HCT116 (cell line): ENCODE measurements around the gene ERBB4. TPM values are rescaled to one million over a fixed set of nuclear protein-coding genes. Genes with fewer than 3 reads are reported as not detected.

ENCODE experiments used
- ATAC-seq: fragments of 200-7000 bp; cut with Tn5 transposase; 2 replicates; pipeline ENCODE4 v1.9.1; 2020; ENCODE audit warnings: mild to moderate bottlenecking, moderate library complexity
- BruUV-seq: library from RNA; stranded (reverse); fragments of 400-500 nt; replicated peaks from 2 replicates; lab custom pipeline; 2021; lab: Mats Ljungman, UMichigan
- CTCF ChIA-PET: fragments of 300-600 bp; sonication (Branson Sonifier 250); formaldehyde crosslinking; loops from one replicate; lab custom pipeline; 2021; ENCODE audit warnings: antibody characterized with exemption; lab: Charles Lee
- POLR2A ChIA-PET: fragments of 300-600, 350-600 bp; sonication (Branson Sonifier 250); formaldehyde crosslinking; loops from one replicate; lab custom pipeline; 2021; ENCODE audit warnings: antibody characterized with exemption; lab: Charles Lee
- RAD21 ChIA-PET, 2 experiments: fragments of 300-600 bp; sonication (Branson Sonifier 250); formaldehyde crosslinking; loops; one replicate each; lab custom pipeline; 2023; ENCODE audit warnings: low total read pairs in 2 of 2; ENCODE audit not compliant: uncharacterized antibody in 2 of 2, unreplicated experiment in 2 of 2, low non-redundant PET in 1 of 2; lab: Charles Lee
- DNase-seq: peaks from one replicate; pipeline ENCODE4 v3.0.0-alpha.2; 2010; ENCODE audit warnings: low read depth, low spot score
- H2AFZ ChIP-seq: fragments of 200-600 bp; shearing (Covaris generic), sonication (generic); 2 replicates; pipeline ENCODE4 v1.6.1; 2017; ENCODE audit warnings: low read depth, mixed run types, mixed read lengths, antibody characterized with exemption, low read length; ENCODE audit not compliant: poor library complexity, severe bottlenecking
- H3K27ac ChIP-seq: 2 replicates; pipeline ENCODE4 v1.5.1; 2012; ENCODE audit warnings: low read depth, low read length
- H3K27me3 ChIP-seq: fragments of 200-600 bp; sonication (generic); 2 replicates; pipeline ENCODE4 v1.6.1; 2016; ENCODE audit warnings: mixed run types, low read length, mixed read lengths; ENCODE audit not compliant: insufficient read depth
- H3K36me3 ChIP-seq, 2 experiments: fragments of 200-500 bp in 1 of 2; fragments of 200-600 bp in 1 of 2; sonication (Bioruptor generic) in 1 of 2; sonication (generic) in 1 of 2; 2 replicates each; pipeline versions ENCODE4 v1.5.1 to v1.6.1; 2014 to 2016; ENCODE audit warnings: low read length in 2 of 2, inconsistent platforms in 1 of 2, mixed read lengths in 1 of 2, mixed run types in 1 of 2; ENCODE audit not compliant: insufficient read depth in 2 of 2, control insufficient read depth in 1 of 2
- H3K4me1 ChIP-seq, 2 experiments: fragments of 200-600 bp in 1 of 2; sonication (generic) in 1 of 2; 2 replicates each; pipeline versions ENCODE4 v1.5.1 to v1.6.1; 2012 to 2017; ENCODE audit warnings: low read length in 2 of 2, inconsistent platforms in 1 of 2, mild to moderate bottlenecking in 1 of 2, mixed read lengths in 1 of 2, mixed run types in 1 of 2, moderate library complexity in 1 of 2; ENCODE audit not compliant: insufficient read depth in 2 of 2, control insufficient read depth in 1 of 2
- H3K4me2 ChIP-seq: fragments of 200-600 bp; sonication (generic); 2 replicates; pipeline ENCODE4 v1.6.1; 2017; ENCODE audit warnings: mixed run types, low read length, mixed read lengths
- H3K4me3 ChIP-seq, 2 experiments: fragments of 200-600 bp in 1 of 2; sonication (generic) in 1 of 2; replicated peaks in 1 of 2; 2 replicates each; pipeline ENCODE4 v1.5.1; 2011 to 2016; ENCODE audit warnings: low read length in 2 of 2, control low read depth in 1 of 2, low read depth in 1 of 2, mild to moderate bottlenecking in 1 of 2, mixed read lengths in 1 of 2, mixed run types in 1 of 2
- H3K79me2 ChIP-seq: fragments of 200-600 bp; sonication (generic); 2 replicates; pipeline ENCODE4 v1.6.1; 2017; ENCODE audit warnings: mild to moderate bottlenecking, mixed run types, low read length, moderate library complexity, mixed read lengths; ENCODE audit not compliant: insufficient read depth
- H3K9ac ChIP-seq: fragments of 200-600 bp; sonication (generic); 2 replicates; pipeline ENCODE4 v1.6.1; 2016; ENCODE audit warnings: low read length, mixed read lengths
- H3K9me2 ChIP-seq: fragments of 200-600 bp; sonication (generic), shearing (Covaris generic); 2 replicates; pipeline ENCODE4 v1.6.1; 2017; ENCODE audit warnings: mixed run types, mild to moderate bottlenecking, moderate library complexity; ENCODE audit not compliant: insufficient read depth
- H3K9me3 ChIP-seq, 2 experiments: fragments of 200-500 bp in 1 of 2; fragments of 200-600 bp in 1 of 2; sonication (Bioruptor generic) in 1 of 2; sonication (generic) in 1 of 2; 2 replicates each; pipeline ENCODE4 v1.6.1; 2014 to 2017; ENCODE audit warnings: low read length in 2 of 2, mixed read lengths in 2 of 2, inconsistent platforms in 1 of 2, low read depth in 1 of 2, mild to moderate bottlenecking in 1 of 2, mixed run types in 1 of 2, moderate library complexity in 1 of 2; ENCODE audit not compliant: control insufficient read depth in 1 of 2, insufficient read depth in 1 of 2
- H4K20me1 ChIP-seq: fragments of 200-600 bp; sonication (generic), shearing (Covaris generic); 2 replicates; pipeline ENCODE4 v1.6.1; 2017; ENCODE audit warnings: mixed run types, mild to moderate bottlenecking, moderate library complexity; ENCODE audit not compliant: insufficient read depth
- ATF3 ChIP-seq: IDR thresholded peaks from 2 replicates; pipeline ENCODE4 v1.6.1; 2012
- CEBPB ChIP-seq: IDR thresholded peaks from 2 replicates; pipeline ENCODE4 v1.6.1; 2012; ENCODE audit warnings: low read depth
- EZH2phosphoT487 ChIP-seq: fragments of 200-600 bp; IDR thresholded peaks from 2 replicates; pipeline ENCODE4 v1.6.1; 2018; ENCODE audit warnings: antibody characterized with exemption, borderline replicate concordance
- POLR2AphosphoS5 ChIP-seq: IDR thresholded peaks from 2 replicates; pipeline ENCODE4 v1.6.1; 2011; ENCODE audit warnings: mild to moderate bottlenecking, low read depth, low read length, moderate library complexity
- RAD21 ChIP-seq: IDR thresholded peaks from 2 replicates; pipeline ENCODE4 v1.6.1; 2012; ENCODE audit warnings: low read depth, mild to moderate bottlenecking
- REST ChIP-seq: IDR thresholded peaks from 2 replicates; pipeline ENCODE4 v1.6.1; 2012; ENCODE audit warnings: low read depth
- SRF ChIP-seq: IDR thresholded peaks from 2 replicates; pipeline ENCODE4 v1.6.1; 2012; ENCODE audit warnings: low read depth
- YY1 ChIP-seq: IDR thresholded peaks from 2 replicates; pipeline ENCODE4 v1.6.1; 2011; ENCODE audit warnings: low read length, low read depth, moderate library complexity, mild to moderate bottlenecking; ENCODE audit not compliant: insufficient replicate concordance; ENCODE audit errors: extremely low read depth
- intact Hi-C: fragments of 100-400 bp; cut with micrococcal nuclease; formaldehyde crosslinking; loops from 2 replicates; pipeline ENCODE4 v1.10.0; 2022
- total RNA-seq: library from RNA; stranded (reverse); gene quantifications from one replicate; pipeline ENCODE4 v1.2.1, GENCODE V29; 2021; ENCODE audit not compliant: unreplicated experiment
- TF ChIP-seq, protein P1 (sequence below), 3 experiments: fragments of 200-600 bp in 1 of 3; sonication (generic) in 1 of 3; IDR thresholded peaks in 2 of 3; conservative IDR thresholded peaks in 1 of 3; 2 replicates each; pipeline ENCODE4 v1.5.1; 2012 to 2017; ENCODE audit warnings: low read depth in 2 of 3, low read length in 2 of 3, antibody characterized with exemption in 1 of 3, borderline replicate concordance in 1 of 3, control low read depth in 1 of 3, mild to moderate bottlenecking in 1 of 3, mixed read lengths in 1 of 3, mixed run types in 1 of 3, moderate library complexity in 1 of 3; ENCODE audit not compliant: insufficient read depth in 1 of 3

The ERBB4 gene
- total RNA-seq, 1 experiment from 2014 or later: 0.10 TPM

GRCh38 chr2:211503856-211504255, 1034.7 kb downstream of the ERBB4 start:
- RAD21 ChIA-PET: no interaction called here
- CTCF ChIA-PET: no interaction called here
- no peak overlapping the region for H3K9ac ChIP-seq
- H3K9me3 ChIP-seq: no peaks in the 10 kb centered on the region
- H3K4me1 ChIP-seq: no peaks in the 10 kb centered on the region
- H3K79me2 ChIP-seq: no peaks in the 10 kb centered on the region
- TF ChIP-seq, protein P1, sequence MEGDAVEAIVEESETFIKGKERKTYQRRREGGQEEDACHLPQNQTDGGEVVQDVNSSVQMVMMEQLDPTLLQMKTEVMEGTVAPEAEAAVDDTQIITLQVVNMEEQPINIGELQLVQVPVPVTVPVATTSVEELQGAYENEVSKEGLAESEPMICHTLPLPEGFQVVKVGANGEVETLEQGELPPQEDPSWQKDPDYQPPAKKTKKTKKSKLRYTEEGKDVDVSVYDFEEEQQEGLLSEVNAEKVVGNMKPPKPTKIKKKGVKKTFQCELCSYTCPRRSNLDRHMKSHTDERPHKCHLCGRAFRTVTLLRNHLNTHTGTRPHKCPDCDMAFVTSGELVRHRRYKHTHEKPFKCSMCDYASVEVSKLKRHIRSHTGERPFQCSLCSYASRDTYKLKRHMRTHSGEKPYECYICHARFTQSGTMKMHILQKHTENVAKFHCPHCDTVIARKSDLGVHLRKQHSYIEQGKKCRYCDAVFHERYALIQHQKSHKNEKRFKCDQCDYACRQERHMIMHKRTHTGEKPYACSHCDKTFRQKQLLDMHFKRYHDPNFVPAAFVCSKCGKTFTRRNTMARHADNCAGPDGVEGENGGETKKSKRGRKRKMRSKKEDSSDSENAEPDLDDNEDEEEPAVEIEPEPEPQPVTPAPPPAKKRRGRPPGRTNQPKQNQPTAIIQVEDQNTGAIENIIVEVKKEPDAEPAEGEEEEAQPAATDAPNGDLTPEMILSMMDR (IDR thresholded peaks at IDR 0.05 in 2 of 3, conservative IDR thresholded peaks at IDR 0.05 in 1 of 3; ENCODE audit: borderline replicate concordance in 1 of 3, insufficient read depth in 1 of 3, low read depth in 2 of 3, low read length in 2 of 3): peak in 2 of 3 experiments; percentile 55 to 64; a peak in 4 of 6 replicates
- TF ChIP-seq EZH2phosphoT487: no peak
- POLR2A ChIA-PET: no interaction called here
- H3K36me3 ChIP-seq: no peaks in the 10 kb centered on the region
- H4K20me1 ChIP-seq: no peaks in the 10 kb centered on the region
- H3K4me2 ChIP-seq: no peak overlapping the region
- no peaks in the 10 kb centered on the region for H3K9me2 ChIP-seq
- ATAC-seq (peak; percentile 57), DNase-seq (no peak)
- H3K27me3 ChIP-seq: no peaks in the 10 kb centered on the region
- intact Hi-C loops: no loop called here
- no peak overlapping the region for H2AFZ ChIP-seq
- no peak overlapping the region for H3K4me3 ChIP-seq
- no TSS peak for BruUV-seq
- no peak overlapping the region for H3K27ac ChIP-seq

DNA sequence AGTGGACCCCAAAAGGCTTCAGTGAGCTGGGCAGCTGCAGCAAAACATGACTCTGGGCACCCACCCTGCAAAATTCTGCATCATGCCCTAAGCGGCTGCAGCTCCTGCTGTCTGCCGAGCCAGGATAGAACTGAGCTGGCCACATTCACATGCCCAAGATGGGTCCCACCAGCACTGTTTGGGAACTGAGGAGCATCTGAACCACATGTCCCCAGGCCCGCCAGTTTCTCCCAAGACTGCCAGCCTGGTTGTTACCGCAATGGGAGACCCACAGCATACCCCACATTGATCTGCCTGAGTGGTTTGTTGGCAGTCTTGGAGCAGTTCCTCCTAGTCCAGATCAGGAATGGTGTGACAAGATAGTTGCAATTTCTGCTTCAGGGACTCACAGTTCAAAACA, 1035.4 kb downstream of the ERBB4 start:
- no peak overlapping the region for H2AFZ ChIP-seq
- ChIA-PET POLR2A (no interaction called here), CTCF (no interaction called here), RAD21 (no interaction called here)
- H3K4me1 ChIP-seq: no peaks in the 10 kb centered on the region
- ATAC-seq: no peak
- no peaks in the 10 kb centered on the region for H3K27me3 ChIP-seq
- H3K79me2 ChIP-seq: no peaks in the 10 kb centered on the region
- BruUV-seq: no TSS peak
- no peak overlapping the region for H3K9ac ChIP-seq
- no peaks in the 10 kb centered on the region for H4K20me1 ChIP-seq
- H3K36me3 ChIP-seq: no peaks in the 10 kb centered on the region
- H3K9me3 ChIP-seq: no peaks in the 10 kb centered on the region
- DNase-seq: no peak
- no peaks in the 10 kb centered on the region for H3K9me2 ChIP-seq
- intact Hi-C loops: no loop called here
- no peak overlapping the region for H3K4me3 ChIP-seq
- no peak overlapping the region for H3K27ac ChIP-seq
- H3K4me2 ChIP-seq: no peak overlapping the region
- TF ChIP-seq ATF3: no peak
- TF ChIP-seq REST: no peak
- no peak for TF ChIP-seq SRF
- TF ChIP-seq POLR2AphosphoS5: no peak
- no peak for TF ChIP-seq YY1
- no peak for TF ChIP-seq EZH2phosphoT487
- TF ChIP-seq RAD21: no peak
- TF ChIP-seq CEBPB: no peak
